CD4-positive, alpha-beta T cell treated with Interleukin-1 beta for 1 hour (primary cell): ENCODE results near the gene TTC21A.

Experiments
- DNase-seq, 2 donors: peaks; one replicate each; pipeline ENCODE4 v3.0.0-alpha.2; 2020 to 2022

Gene TTC21A

GRCh38 chr3:39122813-39123212 is 15.3 kb downstream of the TTC21A start:
- no peak for DNase-seq

DNA sequence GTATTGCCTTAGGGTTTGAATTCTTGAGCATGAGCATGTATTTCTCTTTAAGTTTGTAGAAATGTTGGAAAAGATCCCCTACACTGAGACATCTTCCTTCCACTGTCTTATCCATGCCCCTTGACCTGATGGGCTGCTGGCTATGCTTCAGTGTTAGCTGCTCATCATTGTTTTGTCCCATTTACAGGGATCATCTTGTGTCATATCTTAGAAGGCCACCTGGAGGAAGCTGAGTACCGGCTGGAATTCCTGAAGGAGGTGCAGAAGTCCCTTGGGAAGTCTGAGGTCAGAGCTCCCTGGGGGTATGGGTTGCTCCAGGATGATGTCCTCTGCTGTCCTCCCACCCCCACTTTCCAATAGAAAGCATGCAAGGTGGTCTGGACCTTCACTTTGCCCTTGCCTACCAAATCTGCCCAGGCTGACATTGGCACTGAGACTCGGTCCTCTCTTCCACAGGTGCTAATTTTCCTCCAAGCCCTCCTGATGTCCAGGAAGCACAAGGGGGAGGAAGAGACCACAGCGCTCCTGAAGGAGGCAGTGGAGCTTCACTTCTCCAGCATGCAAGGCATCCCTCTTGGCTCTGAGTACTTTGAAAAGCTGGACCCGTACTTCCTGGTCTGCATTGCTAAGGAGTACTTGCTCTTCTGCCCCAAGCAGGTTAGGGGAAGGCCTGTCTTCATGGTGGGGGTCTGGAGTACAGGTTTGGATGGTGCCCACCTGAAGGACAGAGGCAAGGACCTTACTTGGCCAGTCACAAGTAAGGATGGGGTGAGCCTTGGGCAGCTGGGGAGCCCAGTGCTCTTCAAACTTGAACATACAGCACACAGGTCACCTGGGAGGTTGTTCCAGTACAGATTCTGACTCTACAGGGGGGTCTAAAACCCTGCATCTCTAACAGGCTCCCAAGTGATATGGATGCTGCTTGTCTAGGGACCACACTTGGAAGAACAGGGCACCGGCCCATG is 17.7 kb downstream of the TTC21A start:
- no peak for DNase-seq

GRCh38 chr3:39125841-39126500 is 18.5 kb downstream of the TTC21A start:
- no peak for DNase-seq

DNA sequence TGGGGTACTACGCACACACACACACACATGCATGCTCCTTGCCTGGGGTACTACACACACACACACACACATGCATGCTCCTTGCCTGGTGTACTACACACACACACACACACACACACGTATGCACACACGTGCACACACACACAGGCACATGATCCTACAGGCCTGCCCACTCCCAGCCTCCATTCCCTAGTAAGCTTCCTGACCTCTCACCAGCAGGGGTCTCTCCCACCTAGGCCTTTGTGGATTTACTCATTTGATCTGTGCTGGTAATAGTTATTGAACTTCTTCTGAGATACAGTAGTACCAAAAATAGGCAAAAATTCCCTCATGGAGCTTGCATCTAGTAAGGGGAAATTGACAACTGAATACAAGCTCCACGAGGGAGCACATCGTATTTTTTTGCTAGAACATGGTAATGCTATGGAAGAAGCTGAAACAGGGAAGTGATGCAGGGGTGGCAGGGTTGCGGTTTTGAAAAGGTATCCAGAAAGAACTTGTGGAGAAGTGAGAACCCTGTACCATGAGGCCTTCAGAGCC is 19.1 kb downstream of the TTC21A start:
- DNase-seq = peak; percentile 41 to 50

- no peak for DNase-seq
These were observed 19.9 kb downstream of the TTC21A start for GRCh38 chr3:39127269-39127907.

- DNase-seq = no peak
These were observed 20.4 kb downstream of the TTC21A start for GRCh38 chr3:39127908-39128304.

- DNase-seq = no peak
These were observed 21.5 kb downstream of the TTC21A start for GRCh38 chr3:39128951-39129350.

GRCh38 chr3:39130026-39130425 is 22.5 kb downstream of the TTC21A start:
- no peak for DNase-seq

DNA sequence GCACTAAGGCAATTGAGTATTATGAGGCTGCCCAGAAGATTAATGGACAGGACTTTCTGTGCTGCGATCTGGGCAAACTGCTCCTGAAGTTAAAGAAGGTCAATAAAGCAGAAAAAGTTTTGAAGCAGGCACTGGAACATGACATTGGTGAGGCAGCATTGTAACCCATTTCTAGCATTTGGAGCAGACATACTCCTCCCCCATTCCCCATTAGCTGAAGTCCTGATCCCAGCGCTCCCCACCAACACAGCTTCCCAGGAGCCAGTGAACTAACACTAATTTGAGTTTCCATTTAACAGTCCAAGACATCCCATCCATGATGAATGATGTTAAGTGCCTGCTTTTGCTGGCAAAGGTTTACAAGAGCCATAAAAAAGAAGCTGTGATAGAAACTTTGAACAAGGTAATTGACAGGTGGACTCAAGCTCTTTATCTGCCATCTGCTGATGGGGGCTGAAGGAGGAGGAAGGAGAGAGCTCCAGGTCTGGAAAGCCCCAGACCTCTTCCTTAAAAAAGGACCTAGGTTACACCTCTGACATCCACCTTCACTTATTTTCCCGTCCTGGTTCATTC is 23.3 kb downstream of the TTC21A start:
- no peak for DNase-seq

- no peak for DNase-seq
These were observed 24.9 kb downstream of the TTC21A start for GRCh38 chr3:39132096-39133092.

DNA sequence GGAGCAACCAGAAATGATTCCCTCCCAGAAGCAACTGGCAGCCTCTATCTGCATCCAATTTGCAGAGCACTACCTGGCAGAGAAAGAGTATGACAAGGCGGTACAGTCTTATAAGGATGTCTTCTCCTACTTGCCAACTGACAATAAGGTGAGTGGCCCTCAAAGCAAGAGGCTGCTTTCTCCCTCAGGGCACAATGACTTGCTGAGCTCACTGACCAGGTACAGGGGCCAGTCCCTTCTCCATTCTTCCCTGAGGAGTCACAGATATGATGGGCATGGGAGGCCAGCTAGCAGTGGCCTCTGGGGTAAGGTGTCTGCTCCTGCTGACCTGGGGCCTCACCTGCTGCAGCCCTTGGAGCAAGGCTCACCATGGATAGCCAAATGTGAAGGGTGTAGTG is 25.6 kb downstream of the TTC21A start:
- no peak for DNase-seq

- no peak for DNase-seq
These were observed 26.3 kb downstream of the TTC21A start for GRCh38 chr3:39133822-39134221.

DNA sequence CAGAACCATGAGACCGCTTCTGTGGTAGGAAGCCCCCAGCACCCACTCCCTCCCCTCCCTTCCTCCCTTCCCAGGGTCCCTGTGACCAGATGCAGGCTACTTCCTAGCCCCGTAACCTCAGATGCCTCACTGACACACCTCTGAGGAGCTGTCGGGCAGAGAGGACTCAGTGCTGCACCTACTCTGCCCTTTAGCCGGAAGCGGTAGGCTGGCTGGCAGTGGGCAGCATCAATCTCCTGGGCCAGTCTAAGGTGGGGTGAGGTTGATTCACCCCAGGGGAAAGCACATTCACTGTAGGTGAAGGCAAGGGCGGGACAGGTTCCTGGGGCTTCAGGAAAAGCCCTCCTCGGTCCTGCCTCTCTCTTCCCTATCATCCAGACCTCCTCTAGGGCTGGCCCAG is 26.8 kb downstream of the TTC21A start:
- no peak for DNase-seq

DNA sequence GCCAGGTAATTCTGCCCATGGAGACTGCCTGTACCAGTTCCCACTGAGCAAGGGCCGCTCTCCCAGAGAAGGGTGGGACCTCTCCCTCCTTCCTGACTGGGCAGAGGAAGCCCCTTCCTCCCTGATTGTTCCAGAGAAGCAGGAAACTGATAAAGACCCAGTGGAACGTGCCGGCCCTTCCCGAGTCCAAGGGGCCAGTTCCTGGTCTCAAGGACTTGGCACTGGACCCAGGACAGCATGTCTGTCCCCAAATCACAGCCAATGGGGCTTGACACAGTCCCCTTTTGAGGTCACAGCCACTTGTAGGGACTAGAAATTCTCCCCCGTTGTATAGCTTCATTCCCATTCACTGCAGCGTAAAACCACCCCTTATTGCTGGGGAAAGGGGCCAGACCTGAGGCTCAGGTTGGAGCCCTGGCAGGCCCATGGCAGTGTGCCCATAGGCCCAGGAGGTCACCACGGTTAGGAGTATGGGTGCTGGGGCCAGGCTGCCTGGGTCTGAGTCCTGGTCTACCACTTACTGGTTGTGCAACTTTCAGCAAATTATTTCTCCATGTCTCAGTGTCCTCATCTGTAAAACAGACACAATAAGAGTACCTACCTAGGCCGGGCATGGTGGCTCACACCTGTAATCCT is 27.8 kb downstream of the TTC21A start:
- DNase-seq = no peak

GRCh38 chr3:39136533-39137434 is 29.3 kb downstream of the TTC21A start:
- no peak for DNase-seq

GRCh38 chr3:39137435-39137936 is 30.0 kb downstream of the TTC21A start:
- DNase-seq = no peak

DNA sequence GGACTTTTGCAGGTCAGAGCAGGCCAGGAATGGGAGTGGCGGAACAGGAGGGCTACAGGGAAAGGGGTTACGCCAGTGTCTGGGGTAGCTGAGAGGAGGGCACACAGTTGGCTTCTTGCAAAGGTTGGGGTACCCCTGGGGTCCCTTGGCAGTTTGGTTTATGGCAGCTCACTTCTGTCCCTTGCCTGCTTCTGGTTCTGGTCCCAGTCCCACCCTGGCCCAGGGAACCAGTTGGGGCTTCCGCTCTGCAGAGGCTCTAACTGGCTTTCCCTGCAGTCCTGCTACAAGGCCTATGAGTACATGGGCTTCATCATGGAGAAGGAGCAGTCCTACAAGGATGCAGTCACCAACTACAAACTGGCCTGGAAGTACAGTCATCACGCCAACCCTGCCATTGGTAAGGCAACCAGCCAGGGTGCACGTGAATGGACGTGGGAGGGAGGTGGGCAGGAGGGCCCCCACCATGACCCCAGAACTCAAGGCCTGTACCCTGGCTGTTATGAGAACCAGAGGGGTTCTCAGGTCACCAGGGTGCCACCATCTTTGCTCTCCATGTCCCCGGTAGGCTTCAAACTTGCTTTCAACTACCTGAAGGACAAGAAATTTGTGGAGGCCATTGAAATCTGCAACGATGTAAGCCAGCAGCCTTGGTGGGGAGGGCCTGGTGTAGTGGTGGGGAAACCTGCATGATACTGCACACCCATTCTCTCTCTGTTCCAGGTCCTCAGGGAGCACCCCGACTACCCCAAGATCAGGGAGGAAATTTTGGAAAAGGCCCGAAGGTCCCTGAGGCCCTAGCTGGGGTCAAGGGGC is 30.7 kb downstream of the TTC21A start:
- DNase-seq = no peak

DNA sequence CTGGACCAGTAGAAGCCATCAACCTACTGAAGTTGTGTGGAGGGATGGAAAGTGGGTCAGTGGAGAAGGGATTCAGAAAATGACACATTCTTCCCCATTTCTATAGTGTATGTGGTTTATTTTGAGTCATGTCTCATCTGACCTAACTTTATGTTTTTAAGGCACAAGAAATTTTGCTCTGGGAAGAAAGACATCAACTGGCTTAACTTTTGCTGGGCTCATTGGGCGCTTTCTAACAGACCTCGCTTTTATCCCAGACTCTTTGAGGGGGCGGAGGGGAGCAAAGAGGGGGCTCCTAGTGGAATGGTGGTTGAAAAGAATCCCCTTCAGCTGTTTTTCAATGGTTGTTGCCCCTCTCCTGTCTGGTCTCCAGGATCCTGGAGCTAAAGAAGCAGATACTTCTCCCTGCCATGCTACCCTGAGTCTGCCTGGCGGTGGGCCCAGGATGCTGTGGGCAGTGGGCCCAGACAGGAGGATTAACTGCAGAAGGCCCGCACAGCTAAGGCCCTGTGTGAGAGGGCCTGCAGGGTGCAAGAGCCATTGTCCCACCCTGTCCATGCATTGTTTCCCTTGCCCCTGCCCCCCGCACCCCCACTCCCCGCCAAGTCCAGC is 31.4 kb downstream of the TTC21A start:
- DNase-seq = no peak

DNA sequence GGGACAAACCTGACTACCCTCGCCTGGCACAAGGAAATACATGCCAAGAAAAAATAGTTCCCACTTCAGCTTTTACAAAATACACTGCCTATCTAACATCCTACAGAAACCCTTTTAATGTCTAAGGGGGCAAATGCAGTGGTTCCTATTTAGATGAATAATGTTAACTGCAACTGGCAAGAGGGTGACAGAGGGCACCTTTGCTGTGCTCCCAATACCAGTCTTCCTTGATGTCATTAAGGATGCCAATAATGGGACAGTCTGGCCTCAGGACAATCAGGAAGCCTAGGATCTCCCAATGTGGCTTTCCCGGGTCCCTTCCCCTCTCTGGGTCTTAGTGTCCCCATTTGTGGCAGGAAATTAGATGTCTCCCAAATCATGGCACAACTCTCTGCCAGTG is 32.0 kb downstream of the TTC21A start:
- DNase-seq = no peak
